Activated T-helper 1 cell treated with anti-CD3 and anti-CD28 coated beads, Interleukin-12 subunit alpha, Interleukin-12 subunit beta, Interleukin-2, Interleukin-4 antibody, amounts not matched to agents 30 ng/mL and 10 ng/mL and 1 ng/mL, durations not matched to agents 14 hours and 24 hours and 36 hours (primary cell): ENCODE measurements around the gene RAP1GAP. TPM values are rescaled to one million over a fixed set of nuclear protein-coding genes. Genes with fewer than 3 reads are reported as not detected.

Source experiments
- DNase-seq: peaks from one replicate; pipeline ENCODE4 v3.0.0; 2021; ENCODE audit warnings: low spot score
- H3K27ac Mint-ChIP-seq: one replicate; pipeline ENCODE4 v1.8.0; 2021; ENCODE audit warnings: mild to moderate bottlenecking, mixed read lengths
- H3K27me3 Mint-ChIP-seq: one replicate; pipeline ENCODE4 v1.8.0; 2022; ENCODE audit warnings: mild to moderate bottlenecking, moderate library complexity, mixed read lengths; ENCODE audit not compliant: insufficient read depth
- H3K36me3 Mint-ChIP-seq: one replicate; pipeline ENCODE4 v1.8.0; 2021; ENCODE audit warnings: low read depth, mixed read lengths
- H3K4me1 Mint-ChIP-seq: one replicate; pipeline ENCODE4 v1.8.0; 2021; ENCODE audit warnings: low read depth, mixed read lengths
- H3K4me3 Mint-ChIP-seq: one replicate; pipeline ENCODE4 v1.8.0; 2021; ENCODE audit warnings: mild to moderate bottlenecking, moderate library complexity, mixed read lengths
- H3K9me3 Mint-ChIP-seq: one replicate; pipeline ENCODE4 v1.8.0; 2021; ENCODE audit warnings: mixed read lengths
- intact Hi-C: fragments of 100-400 bp; cut with micrococcal nuclease; formaldehyde crosslinking; loops from one replicate; pipeline ENCODE4 v1.15.1; 2024
- total RNA-seq: library from RNA; stranded (reverse); gene quantifications from 2 replicates; pipeline ENCODE4 v1.2.3, GENCODE V29; 2022

The RAP1GAP gene
- total RNA-seq, 1 donor from 2014 or later, result 0.23 TPM

DNA sequence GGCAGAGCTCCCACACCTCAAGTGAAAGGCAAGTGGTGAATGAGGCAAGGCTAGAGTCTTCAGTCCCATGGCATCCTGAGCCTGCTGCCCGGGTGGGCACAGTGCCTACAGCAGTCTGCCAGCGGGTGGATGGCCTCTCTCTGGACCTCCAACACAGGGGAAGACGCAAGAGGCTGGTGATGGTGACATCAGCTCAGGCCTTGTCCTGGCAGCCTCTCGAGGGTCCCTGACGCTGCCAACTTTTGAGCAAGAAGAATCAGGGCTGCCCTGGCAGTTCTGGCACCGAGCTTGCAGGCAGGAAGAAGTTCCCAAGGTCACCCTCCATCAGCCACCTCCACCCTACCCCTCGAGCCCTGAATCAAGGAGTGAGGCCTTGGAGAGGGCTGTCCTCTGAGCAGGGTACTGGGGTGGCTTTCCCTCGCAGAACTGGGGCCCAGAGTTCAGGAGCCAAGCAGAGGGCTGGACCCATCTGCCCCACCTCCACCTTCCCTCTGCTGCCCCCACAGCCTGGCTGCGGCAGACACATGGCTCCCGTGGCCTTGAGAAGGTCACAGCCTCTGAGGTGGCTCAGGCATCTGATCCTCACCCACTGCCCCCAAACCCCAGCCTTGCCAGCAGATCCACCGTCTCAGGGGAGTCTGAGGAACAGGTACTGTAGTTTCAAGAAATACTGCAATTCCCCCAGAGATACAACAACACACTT, 5.8 kb downstream of the RAP1GAP start:
- no peaks in the 10 kb centered on the region for H3K36me3 Mint-ChIP-seq
- DNase-seq, result no peak
- no peaks in the 10 kb centered on the region for H3K9me3 Mint-ChIP-seq
- intact Hi-C loops, result no loop called here
- H3K4me1 Mint-ChIP-seq, result peaks cover 5% of the 10 kb centered on the region
- H3K4me3 Mint-ChIP-seq, result no peak overlapping the region
- H3K27me3 Mint-ChIP-seq, result peaks cover 42% of the 10 kb centered on the region
- no peak overlapping the region for H3K27ac Mint-ChIP-seq

DNA sequence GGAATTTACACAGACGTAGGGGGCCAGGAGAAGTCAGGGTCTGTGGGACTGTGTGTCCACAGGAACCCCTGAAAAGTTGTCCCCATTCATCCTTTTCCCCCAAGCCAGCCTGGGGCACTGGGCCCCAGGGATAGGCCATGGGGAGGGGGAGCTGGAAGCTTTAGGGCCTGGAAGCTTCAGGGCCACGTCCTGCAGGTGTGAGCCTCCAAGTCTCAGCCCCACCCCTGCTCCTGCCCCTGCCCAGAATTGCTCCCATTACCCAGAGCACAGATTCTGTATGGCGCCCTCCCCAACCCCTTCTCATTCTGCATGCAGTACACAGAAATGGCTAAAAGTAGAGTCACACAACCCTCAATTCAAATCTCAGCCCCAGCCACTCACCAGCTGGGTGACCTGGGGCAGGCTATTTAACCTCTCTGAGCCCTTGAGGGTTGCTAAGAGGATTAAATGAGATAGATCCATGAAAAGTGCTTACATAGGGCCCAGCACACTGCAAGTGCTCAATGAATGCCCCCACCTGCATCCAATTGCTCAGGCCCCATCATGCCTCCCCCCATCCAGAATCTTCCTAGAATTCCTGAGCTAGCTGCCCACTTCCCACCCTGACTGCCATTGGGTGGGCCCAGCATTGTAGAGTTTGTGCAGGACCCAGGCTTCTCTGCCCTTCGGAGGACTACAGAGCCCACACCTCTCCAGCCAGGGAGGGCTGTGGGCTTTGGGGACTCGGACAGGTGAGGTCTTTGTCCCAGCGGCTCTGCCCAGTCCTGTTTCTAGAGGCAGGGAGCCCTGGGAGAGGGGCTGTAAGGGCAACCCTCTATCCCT, 6.5 kb downstream of the RAP1GAP start:
- DNase-seq, result no peak
- Mint-ChIP-seq H3K4me1 (peaks cover 5% of the 10 kb centered on the region), H3K9me3 (no peaks in the 10 kb centered on the region), H3K27ac (no peak overlapping the region), H3K36me3 (no peaks in the 10 kb centered on the region), H3K4me3 (no peak overlapping the region), H3K27me3 (peaks cover 34% of the 10 kb centered on the region)
- intact Hi-C loops, result no loop called here

DNA sequence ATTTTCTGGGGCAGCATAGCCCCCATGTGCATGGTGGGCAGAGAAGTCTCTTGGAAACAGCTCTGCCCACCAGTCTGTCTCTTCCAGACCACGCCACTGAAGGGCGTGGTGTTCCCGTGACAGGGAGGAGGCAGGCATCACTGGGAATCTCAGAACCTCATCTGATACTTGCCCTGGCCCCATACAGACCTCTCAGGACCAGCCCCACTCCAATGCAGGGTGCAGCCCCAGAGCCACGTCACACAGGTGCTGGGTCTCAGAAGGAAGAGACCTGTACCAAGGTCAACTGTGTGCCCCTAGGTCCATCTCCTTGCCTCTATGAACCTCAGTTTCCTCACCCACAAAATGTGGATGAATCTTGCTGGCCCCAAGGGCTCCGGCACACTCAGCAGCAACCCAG, 7.3 kb downstream of the RAP1GAP start:
- intact Hi-C loops, result no loop called here
- Mint-ChIP-seq H3K4me1 (peaks cover 5% of the 10 kb centered on the region), H3K27me3 (peaks cover 30% of the 10 kb centered on the region), H3K36me3 (no peaks in the 10 kb centered on the region), H3K9me3 (no peaks in the 10 kb centered on the region), H3K4me3 (no peak overlapping the region), H3K27ac (no peak overlapping the region)
- DNase-seq, result no peak

DNA sequence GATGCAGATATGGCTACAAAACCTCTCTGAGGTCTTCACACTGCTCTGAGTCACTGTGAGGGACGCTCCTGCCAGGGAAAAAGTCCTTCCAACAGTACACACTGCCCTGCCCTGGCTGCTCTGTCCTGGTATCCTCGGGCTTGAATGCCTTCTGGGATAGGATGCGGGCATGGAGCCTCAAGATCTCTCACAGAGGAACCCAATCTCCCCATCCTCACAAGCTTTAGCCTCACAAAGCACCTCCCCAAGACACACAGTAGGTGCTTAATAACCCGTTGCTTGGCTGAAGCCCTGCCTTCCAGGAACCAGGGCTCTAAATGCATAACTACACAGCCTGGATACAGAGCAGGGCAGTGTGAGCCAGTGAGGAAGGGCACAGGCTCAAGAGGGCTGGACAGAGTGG, 9.2 kb downstream of the RAP1GAP start:
- Mint-ChIP-seq H3K27me3 (peaks cover 31% of the 10 kb centered on the region), H3K27ac (no peak overlapping the region), H3K4me3 (no peak overlapping the region), H3K36me3 (no peaks in the 10 kb centered on the region), H3K4me1 (no peaks in the 10 kb centered on the region), H3K9me3 (no peaks in the 10 kb centered on the region)
- intact Hi-C loops, result loop anchor here (1.0 to 10.0 kb wide), 6 partner anchors 12 to 425 kb away; partner anchors contain the start of gene ALPL
- no peak for DNase-seq

DNA sequence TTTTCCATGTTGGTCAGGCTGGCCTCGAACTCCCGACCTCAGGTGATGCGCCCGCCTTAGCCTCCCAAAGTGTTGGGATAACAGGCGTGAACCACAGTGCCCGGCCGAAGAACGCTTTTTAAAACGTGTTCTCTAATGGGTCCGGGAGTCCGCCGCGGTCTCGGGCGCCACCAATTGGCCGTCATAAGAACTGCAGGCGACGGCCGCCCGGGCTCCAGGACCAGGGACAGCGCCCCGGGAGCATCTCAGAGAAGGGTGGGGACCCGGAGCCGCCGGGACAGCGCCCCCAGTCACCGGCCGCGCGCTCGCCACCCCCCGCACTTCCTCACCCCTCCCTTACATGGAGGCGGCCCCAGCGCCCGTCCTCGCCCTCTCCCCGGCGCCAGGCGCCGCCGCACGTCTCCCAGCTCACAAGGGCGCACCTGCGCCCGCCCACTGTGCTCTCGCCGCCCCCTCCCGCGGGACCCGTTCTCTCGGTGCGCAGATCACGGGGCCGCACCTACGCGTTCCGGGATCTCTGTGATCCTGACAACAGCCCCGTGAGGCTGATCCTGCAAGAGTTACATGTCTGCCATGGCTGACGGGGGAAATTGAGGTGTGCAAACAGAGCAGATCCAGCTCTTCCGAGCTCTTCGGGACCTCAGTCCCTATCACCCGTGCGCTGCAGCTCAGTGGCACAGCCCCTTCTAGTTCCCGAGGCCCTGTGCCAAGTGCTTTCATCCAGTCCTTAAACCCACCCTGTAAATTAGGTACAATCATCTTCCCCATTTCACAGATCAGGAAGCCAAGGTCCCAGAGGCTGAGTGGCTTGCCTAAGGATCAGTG, 9.8 kb downstream of the RAP1GAP start:
- H3K27ac Mint-ChIP-seq, result no peak overlapping the region
- intact Hi-C loops, result loop anchor here (1.0 to 10.0 kb wide), 6 partner anchors 11 to 425 kb away; partner anchors contain the start of gene ALPL
- peak overlapping the region; percentile 30 for H3K4me3 Mint-ChIP-seq
- peaks cover 34% of the 10 kb centered on the region for H3K27me3 Mint-ChIP-seq
- no peaks in the 10 kb centered on the region for H3K9me3 Mint-ChIP-seq
- DNase-seq, result peak; percentile 73
- no peaks in the 10 kb centered on the region for H3K4me1 Mint-ChIP-seq
- H3K36me3 Mint-ChIP-seq, result no peaks in the 10 kb centered on the region

DNA sequence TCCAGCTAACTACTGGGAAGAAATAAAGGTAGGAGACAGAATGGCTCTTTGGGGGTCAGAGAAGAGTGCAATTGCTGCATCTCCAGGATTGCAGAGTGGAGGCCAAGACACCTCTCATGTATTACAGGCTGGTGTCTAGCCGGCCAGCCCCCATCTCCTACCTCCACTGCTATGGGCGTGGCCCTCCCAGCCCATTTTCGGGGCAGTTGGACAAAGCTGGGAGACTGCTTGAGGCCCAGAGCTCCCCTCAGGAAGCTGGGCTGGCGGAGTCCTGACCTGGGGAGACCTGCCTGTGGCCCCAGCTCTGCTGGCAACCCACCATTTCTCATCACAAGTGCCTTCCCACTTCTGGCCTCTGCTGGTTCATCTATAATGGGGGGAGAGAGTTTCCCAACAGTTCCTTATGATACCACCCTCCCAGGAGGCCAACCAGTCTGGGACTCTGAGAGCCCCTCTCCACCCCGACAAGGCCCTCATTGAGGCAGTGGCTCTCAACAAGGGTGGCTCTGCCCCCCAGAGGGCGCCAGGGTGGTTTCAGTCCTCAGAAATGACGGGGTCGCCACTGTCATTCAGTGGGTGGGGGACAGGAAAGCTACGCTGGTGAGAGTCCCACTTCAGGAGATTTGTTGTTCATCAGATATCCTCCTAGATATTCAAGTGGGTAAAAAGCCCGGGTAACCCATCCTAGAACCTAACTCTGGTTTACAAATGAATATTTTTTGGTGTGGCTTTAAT, 11.5 kb downstream of the RAP1GAP start:
- no peak for DNase-seq
- Mint-ChIP-seq H3K36me3 (no peaks in the 10 kb centered on the region), H3K4me1 (peaks cover 2% of the 10 kb centered on the region), H3K27me3 (peaks cover 41% of the 10 kb centered on the region), H3K27ac (no peak overlapping the region), H3K4me3 (no peak overlapping the region), H3K9me3 (no peaks in the 10 kb centered on the region)
- intact Hi-C loops, result loop anchor here (2.0 to 10.0 kb wide), 4 partner anchors 121 to 423 kb away; no protein-coding TSS in a partner anchor

DNA sequence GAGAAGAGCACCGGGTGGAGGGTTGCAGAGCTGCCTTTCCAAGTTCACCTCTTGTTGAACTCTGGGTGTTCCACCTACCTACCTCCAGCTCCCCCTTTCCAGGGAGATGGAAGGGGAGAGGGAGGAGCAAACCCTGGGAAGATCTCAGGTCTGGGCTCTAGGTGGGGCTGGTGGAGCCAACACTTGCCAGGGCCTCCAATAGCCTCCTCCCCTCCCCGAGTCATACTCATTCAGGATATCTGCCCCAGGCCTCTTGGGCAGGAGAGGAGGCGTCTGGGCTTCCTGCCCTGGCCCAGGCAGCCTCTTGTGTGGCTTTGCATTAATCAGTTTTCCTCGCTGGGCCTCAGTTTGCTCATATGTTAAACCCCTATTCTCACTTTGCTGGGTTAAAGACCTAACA, 13.4 kb downstream of the RAP1GAP start:
- H3K27me3 Mint-ChIP-seq, result peaks cover 42% of the 10 kb centered on the region
- H3K27ac Mint-ChIP-seq, result no peak overlapping the region
- intact Hi-C loops, result loop anchor here (10.0 kb wide), 3 partner anchors 281 to 421 kb away; no protein-coding TSS in a partner anchor
- no peak for DNase-seq
- H3K4me3 Mint-ChIP-seq, result no peak overlapping the region
- peaks cover 14% of the 10 kb centered on the region for H3K4me1 Mint-ChIP-seq
- no peaks in the 10 kb centered on the region for H3K36me3 Mint-ChIP-seq
- H3K9me3 Mint-ChIP-seq, result no peaks in the 10 kb centered on the region

DNA sequence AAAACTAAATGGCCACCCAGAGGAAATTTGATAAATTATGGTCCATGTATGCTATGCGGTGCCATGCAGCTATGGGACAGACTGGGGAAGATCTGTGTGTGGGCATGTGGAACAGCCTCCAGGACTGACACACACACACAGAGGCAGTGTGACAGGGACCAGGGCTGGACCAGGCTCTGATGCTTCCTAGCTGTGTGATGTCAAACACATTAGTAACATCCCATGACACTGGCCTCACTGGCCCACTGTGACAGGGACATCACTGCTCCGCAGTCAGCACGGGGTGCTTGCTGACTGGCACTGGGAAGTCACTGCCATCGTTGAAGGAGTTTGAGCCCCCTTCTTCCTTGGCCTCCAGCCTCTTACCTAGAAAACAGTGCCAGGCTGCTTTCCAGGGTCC, 13.9 kb downstream of the RAP1GAP start:
- Mint-ChIP-seq H3K27ac (no peak overlapping the region), H3K4me3 (no peak overlapping the region), H3K9me3 (no peaks in the 10 kb centered on the region), H3K36me3 (no peaks in the 10 kb centered on the region), H3K27me3 (peaks cover 39% of the 10 kb centered on the region), H3K4me1 (peaks cover 14% of the 10 kb centered on the region)
- no peak for DNase-seq
- intact Hi-C loops, result loop anchor here (10.0 kb wide), 3 partner anchors 280 to 420 kb away; no protein-coding TSS in a partner anchor

DNA sequence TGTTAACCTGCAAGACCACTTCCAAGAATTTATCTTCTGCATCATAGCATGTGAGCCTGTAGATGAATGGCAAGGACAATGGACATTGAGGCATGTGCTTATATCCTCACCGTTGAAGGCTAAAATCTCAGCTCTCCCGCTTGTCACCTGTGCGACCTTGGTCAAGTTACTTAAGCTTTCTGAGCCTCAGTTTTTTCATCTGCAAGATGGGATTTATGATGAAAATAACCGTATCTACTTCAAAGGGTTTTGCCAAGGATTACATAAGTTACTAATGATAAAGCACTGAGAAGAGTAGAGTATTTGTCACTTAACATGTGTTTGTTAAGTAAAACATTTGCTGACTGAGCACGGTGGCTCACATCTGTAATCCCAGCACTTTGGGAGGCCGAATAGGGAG, 14.9 kb downstream of the RAP1GAP start:
- H3K27ac Mint-ChIP-seq, result no peak overlapping the region
- DNase-seq, result no peak
- no peaks in the 10 kb centered on the region for H3K36me3 Mint-ChIP-seq
- intact Hi-C loops, result loop anchor here (10.0 kb wide), 3 partner anchors 279 to 419 kb away; no protein-coding TSS in a partner anchor
- H3K9me3 Mint-ChIP-seq, result no peaks in the 10 kb centered on the region
- H3K27me3 Mint-ChIP-seq, result peaks cover 38% of the 10 kb centered on the region
- H3K4me1 Mint-ChIP-seq, result peaks cover 14% of the 10 kb centered on the region
- H3K4me3 Mint-ChIP-seq, result no peak overlapping the region

DNA sequence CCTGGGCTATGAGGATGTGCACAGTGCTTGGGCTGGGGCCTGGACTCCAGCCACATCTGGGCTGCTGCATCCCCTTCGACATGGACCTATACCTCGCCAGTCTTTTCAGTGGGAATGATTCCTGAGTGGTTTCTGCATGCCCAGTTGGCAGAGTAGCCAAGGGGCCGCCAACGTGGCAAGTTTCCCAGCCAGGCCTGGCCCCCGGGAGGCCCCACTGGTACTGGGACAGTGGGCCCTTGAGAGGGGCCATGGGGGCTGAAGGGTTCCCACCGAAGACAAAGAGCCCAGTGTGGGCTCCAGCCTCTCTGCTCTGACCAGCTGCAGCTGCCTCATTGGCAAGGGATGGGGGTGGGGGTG, 15.4 kb downstream of the RAP1GAP start:
- Mint-ChIP-seq H3K9me3 (no peaks in the 10 kb centered on the region), H3K4me3 (no peak overlapping the region), H3K27me3 (peaks cover 41% of the 10 kb centered on the region), H3K27ac (no peak overlapping the region), H3K4me1 (peaks cover 14% of the 10 kb centered on the region), H3K36me3 (no peaks in the 10 kb centered on the region)
- intact Hi-C loops, result loop anchor here (10.0 kb wide), 3 partner anchors 279 to 419 kb away; no protein-coding TSS in a partner anchor
- DNase-seq, result no peak

DNA sequence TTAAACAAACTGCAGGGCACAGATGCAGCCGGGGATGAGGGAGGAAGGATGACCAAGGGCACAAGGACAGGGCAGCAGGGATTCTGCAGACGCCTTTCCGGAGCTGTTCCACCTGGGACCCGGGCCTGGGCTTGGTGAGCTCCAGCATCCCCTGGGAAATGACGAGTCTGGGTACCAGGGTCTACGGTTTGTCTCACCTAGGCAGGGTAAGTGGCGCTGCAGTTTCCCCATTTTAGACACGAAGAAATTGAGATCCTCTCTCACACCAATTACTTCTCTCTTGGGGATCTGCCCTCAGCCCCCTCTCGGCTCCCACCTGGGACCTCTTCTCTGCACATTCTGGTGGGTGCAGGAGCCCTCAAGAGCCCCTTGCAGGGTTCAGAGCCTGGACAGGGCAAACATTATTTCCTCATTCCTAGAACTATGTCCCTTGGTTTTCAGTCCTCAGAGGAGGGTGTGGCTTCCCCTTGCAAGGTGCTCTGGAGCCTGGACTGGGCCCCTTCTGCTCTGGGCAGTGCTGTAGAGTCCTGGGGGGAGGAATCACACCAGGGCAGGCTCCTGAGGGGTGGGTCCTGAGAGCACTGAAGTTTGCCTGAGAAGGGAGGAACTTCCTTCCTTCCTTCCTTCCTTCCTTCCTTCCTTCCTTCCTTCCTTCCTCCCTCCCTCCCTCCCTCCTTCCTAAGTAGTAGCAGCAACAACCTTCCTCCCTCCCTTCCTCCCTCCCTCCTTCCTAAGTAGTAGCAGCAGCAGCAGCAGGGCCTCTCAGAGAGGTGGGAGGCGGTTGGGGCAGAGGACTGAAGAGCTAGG, 16.0 kb downstream of the RAP1GAP start:
- Mint-ChIP-seq H3K27me3 (peaks cover 40% of the 10 kb centered on the region), H3K9me3 (no peaks in the 10 kb centered on the region), H3K4me1 (peaks cover 14% of the 10 kb centered on the region), H3K4me3 (peak overlapping the region; percentile 55), H3K27ac (no peak overlapping the region), H3K36me3 (no peaks in the 10 kb centered on the region)
- intact Hi-C loops, result loop anchor here (10.0 kb wide), 3 partner anchors 278 to 418 kb away; no protein-coding TSS in a partner anchor
- DNase-seq, result no peak
